Measurements from ENCODE around the gene ABCB9. TPM values are rescaled to one million over a fixed set of nuclear protein-coding genes. Genes with fewer than 3 reads are reported as not detected.

The ABCB9 gene
- total and polyA plus RNA-seq, 9 donors = 1.7 to 14.3 (median 5.5) TPM

- Histone ChIP-seq H3K27ac (no peak overlapping the region), H3K36me3 (no peaks in the 10 kb centered on the region), H3K27me3 (no peaks in the 10 kb centered on the region), H3K4me3 (peak overlapping the region; percentile 87), H3K9me3 (no peaks in the 10 kb centered on the region), H3K4me1 (ENCODE audit: insufficient read depth) (peaks cover 25% of the 10 kb centered on the region)
- TF ChIP-seq EP300 (IDR thresholded peaks at IDR 0.05) (no peak), POLR2A (IDR thresholded peaks at IDR 0.05) (no peak)
- TF ChIP-seq, protein P1, sequence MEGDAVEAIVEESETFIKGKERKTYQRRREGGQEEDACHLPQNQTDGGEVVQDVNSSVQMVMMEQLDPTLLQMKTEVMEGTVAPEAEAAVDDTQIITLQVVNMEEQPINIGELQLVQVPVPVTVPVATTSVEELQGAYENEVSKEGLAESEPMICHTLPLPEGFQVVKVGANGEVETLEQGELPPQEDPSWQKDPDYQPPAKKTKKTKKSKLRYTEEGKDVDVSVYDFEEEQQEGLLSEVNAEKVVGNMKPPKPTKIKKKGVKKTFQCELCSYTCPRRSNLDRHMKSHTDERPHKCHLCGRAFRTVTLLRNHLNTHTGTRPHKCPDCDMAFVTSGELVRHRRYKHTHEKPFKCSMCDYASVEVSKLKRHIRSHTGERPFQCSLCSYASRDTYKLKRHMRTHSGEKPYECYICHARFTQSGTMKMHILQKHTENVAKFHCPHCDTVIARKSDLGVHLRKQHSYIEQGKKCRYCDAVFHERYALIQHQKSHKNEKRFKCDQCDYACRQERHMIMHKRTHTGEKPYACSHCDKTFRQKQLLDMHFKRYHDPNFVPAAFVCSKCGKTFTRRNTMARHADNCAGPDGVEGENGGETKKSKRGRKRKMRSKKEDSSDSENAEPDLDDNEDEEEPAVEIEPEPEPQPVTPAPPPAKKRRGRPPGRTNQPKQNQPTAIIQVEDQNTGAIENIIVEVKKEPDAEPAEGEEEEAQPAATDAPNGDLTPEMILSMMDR (IDR thresholded peaks at IDR 0.05) = no peak
- intact Hi-C loops (cut with DNase I) = loop anchor here in 3 of 4 donors (5.0 kb wide), 2 partner anchors 63 to 253 kb away; partner anchors contain the start of genes MPHOSPH9 (in 2 of the 3) and MTRFR (in 2 of the 3)
- 56 to 60% (median 59%) methylated on average over 16 to 28 of the region's 28 CpGs for WGBS, 3 donors
- peak in 2 of 5 donors; percentile 31 to 35 for DNase-seq
These were observed 13.0 kb upstream of the ABCB9 start for GRCh38 chr12:122979001-122979907.

DNA sequence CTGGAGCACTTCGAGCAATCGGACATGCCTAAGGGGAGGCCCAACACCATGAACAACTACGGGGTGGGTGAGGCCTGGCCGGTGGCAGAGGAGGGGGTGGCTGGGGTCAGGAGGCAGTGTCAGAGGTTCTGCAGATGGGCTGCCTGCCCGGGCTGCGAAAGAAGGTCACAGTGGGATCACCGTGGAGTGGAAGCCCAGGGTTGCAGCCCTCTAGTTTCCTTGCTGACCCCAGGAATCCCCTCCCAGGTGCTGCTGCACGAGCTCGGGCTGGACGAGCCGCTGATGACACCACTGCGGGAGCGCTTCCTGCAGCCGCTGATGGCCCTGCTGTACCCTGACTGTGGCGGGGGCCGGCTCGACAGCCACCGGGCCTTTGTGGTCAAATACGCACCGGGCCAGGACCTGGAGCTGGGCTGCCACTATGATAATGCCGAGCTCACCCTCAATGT lies 12.3 kb upstream of the ABCB9 start:
- intact Hi-C loops (cut with DNase I) = loop anchor here in 3 of 4 donors (5.0 kb wide), 2 partner anchors 64 to 254 kb away; partner anchors contain the start of genes MPHOSPH9 (in 2 of the 3) and MTRFR (in 2 of the 3)
- TF ChIP-seq, protein P1 (IDR thresholded peaks at IDR 0.05) = no peak
- TF ChIP-seq POLR2A (IDR thresholded peaks at IDR 0.05) = no peak
- TF ChIP-seq EP300 (IDR thresholded peaks at IDR 0.05) = no peak
- DNase-seq = peak in 2 of 5 donors; percentile 30 to 33

DNA sequence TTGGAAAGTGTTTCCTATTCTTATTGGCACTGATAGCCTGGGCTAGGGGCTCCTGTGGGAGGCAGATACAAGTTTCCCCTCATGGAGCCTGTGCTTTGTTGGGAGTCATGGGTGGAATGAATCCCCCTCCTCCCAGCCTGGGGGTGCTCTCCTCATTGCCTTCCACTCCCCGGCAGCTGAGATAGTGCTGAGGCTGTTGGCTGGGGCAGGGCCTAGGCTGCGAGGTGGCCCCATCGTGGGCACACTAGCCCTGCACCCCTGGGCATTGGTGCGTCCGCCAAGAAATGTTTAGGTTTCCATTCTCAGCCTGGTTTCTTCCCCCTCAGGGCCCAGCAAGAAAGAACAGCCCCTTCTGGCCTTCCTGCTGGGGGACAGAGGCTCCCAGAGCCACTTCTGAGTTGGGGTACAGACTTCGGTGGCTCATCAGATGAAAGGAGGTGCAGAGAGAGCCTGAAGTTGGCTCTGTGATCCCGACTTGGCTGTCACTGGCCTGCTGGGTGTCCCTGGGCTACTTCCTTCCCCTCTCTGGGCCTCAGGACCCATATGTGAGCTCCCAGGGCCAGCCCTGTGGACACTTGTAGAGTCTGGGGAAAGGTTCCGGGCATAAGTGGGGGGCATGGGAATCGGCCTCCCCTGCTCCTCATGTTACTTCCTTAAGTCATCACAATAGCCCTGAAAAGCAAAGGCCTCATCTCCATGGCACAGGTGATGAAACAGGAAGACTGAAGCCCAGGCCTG lies 11.6 kb upstream of the ABCB9 start:
- TF ChIP-seq, protein P1 (IDR thresholded peaks at IDR 0.05) = no peak
- TF ChIP-seq POLR2A (IDR thresholded peaks at IDR 0.05) = no peak
- TF ChIP-seq EP300 (IDR thresholded peaks at IDR 0.05) = no peak
- Histone ChIP-seq H3K27me3 (no peaks in the 10 kb centered on the region), H3K4me3 (no peak overlapping the region), H3K9me3 (no peaks in the 10 kb centered on the region), H3K36me3 (no peaks in the 10 kb centered on the region), H3K27ac (no peak overlapping the region), H3K4me1 (ENCODE audit: insufficient read depth) (peaks cover 21% of the 10 kb centered on the region)
- intact Hi-C loops (cut with DNase I) = loop anchor here in 3 of 4 donors (5.0 kb wide), 2 partner anchors 64 to 254 kb away; partner anchors contain the start of genes MPHOSPH9 (in 2 of the 3) and MTRFR (in 2 of the 3)
- peak in 1 of 5 donors; percentile 19 for DNase-seq
- WGBS, 3 donors = 73 to 88% (median 78%) methylated on average over 9 of the region's 9 CpGs

More for the DNA sequence above, 12.3 kb upstream of the ABCB9 start:
- peaks cover 21% of the 10 kb centered on the region for H3K4me1 ChIP-seq (ENCODE audit: insufficient read depth)
- 69 to 81% (median 73%) methylated on average over 19 to 21 of the region's 21 CpGs for WGBS, 3 donors
- no peaks in the 10 kb centered on the region for H3K27me3 ChIP-seq
- no peaks in the 10 kb centered on the region for H3K9me3 ChIP-seq
- no peak overlapping the region for H3K27ac ChIP-seq
- no peaks in the 10 kb centered on the region for H3K36me3 ChIP-seq
- H3K4me3 ChIP-seq = no peak overlapping the region

DNA sequence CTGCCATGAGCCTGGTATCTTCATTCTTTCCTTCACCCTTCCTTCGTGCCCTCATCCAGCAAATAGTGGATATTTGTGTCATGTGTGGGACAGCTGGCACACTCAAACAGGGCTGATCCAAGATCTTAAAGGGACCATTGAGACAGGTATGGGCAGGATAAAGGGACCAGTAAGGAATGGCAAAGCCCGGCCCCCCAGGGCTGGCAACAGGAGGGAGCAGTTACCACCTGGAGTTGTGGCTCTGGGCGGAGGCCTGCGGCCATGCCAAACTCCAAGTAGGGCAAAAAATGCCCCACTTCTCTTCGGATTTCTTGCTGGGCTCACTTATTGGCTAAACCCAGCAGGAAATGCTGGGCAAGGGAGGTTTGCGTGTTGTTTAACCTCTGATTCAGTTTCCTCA lies 10.9 kb upstream of the ABCB9 start:
- DNase-seq = peak in 2 of 5 donors; percentile 19 to 26
- Histone ChIP-seq H3K27me3 (no peaks in the 10 kb centered on the region), H3K4me1 (ENCODE audit: insufficient read depth) (peaks cover 17% of the 10 kb centered on the region), H3K36me3 (no peaks in the 10 kb centered on the region), H3K9me3 (no peaks in the 10 kb centered on the region), H3K4me3 (no peak overlapping the region), H3K27ac (no peak overlapping the region)
- TF ChIP-seq, protein P1 (IDR thresholded peaks at IDR 0.05) = no peak
- TF ChIP-seq EP300 (IDR thresholded peaks at IDR 0.05) (no peak), POLR2A (IDR thresholded peaks at IDR 0.05) (no peak)
- WGBS, 3 donors = 80 to 91% (median 83%) methylated on average over 6 of the region's 6 CpGs
- intact Hi-C loops (cut with DNase I) = loop anchor here in 3 of 4 donors (5.0 kb wide), 2 partner anchors 65 to 255 kb away; partner anchors contain the start of genes MPHOSPH9 (in 2 of the 3) and MTRFR (in 2 of the 3)
